ENCODE measurements around the gene DMAC2. TPM values are rescaled to one million over a fixed set of nuclear protein-coding genes. Genes with fewer than 3 reads are reported as not detected.

DMAC2 gene
- total and polyA plus RNA-seq, 2 experiments from 2014 or later, result 77.2 to 86.5 TPM

DNA sequence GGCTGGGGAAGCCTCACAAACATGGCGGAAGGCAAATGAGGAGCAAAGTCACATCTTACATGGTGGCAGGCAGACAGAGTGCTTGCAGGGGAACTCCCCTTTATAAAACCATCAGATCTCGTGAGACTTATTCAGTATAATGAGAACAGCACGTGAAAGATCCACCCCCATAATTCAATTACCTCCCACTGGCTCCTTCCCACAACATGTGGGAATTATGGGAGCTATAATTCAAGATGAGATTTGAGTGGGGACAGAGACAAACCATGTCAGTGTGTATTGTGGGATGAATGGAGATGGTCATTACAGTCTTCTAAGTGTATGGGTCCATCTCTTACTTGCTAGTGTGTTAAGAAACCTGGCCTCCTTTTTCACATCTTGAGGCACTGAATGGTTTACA lies 37.7 kb downstream of the DMAC2 start:
- H3K27ac ChIP-seq (ENCODE audit: low read depth), result no peak overlapping the region
- Mint-ChIP-seq H3K4me3 (no peak overlapping the region), H3K9me3 (no peaks in the 10 kb centered on the region), H3K36me3 (ENCODE audit: low read depth) (peaks cover 3% of the 10 kb centered on the region; the same call in 2 of the 3 replicates), H3K4me1 (peaks cover 11% of the 10 kb centered on the region), H3K27me3 (ENCODE audit: insufficient read depth, low read depth, poor library complexity) (peaks cover 4% of the 10 kb centered on the region), H3K27ac (no peak overlapping the region)
- no peak overlapping the region for H2AFZ ChIP-seq
- H3K36me3 ChIP-seq (ENCODE audit: insufficient read depth), result no peaks in the 10 kb centered on the region
- H3K4me2 ChIP-seq, result no peak overlapping the region
- H3K27me3 ChIP-seq (ENCODE audit: insufficient read depth), result no peaks in the 10 kb centered on the region
- H3K79me2 ChIP-seq (replicated peaks; ENCODE audit: insufficient read depth), result peaks cover 16% of the 10 kb centered on the region
- H3K4me3 ChIP-seq, result no peak overlapping the region
- DNase-seq (ENCODE audit: low spot score), result no peak
- ATAC-seq, result no peak
- TF ChIP-seq EZH2 (IDR thresholded peaks at IDR 0.05; ENCODE audit: low read depth, unreplicated experiment), result no peak
- no peak for TF ChIP-seq NANOG (IDR thresholded peaks at IDR 0.05; ENCODE audit: borderline replicate concordance)
- 0 out of 2 replicates have a peak, but pooled peaks cover 5% of the 10 kb centered on the region for H3K4me1 ChIP-seq (ENCODE audit: insufficient read depth)
- no peaks in the 10 kb centered on the region for H3K9me2 ChIP-seq (ENCODE audit: insufficient read depth)
- no peaks in the 10 kb centered on the region for H3F3A ChIP-seq (replicated peaks; ENCODE audit: low read depth)
- H4K20me1 ChIP-seq (replicated peaks; ENCODE audit: insufficient read depth), result peaks cover 3% of the 10 kb centered on the region

- no peaks in the 10 kb centered on the region for H3K9me2 ChIP-seq (ENCODE audit: insufficient read depth)
- H3K79me2 ChIP-seq (replicated peaks; ENCODE audit: insufficient read depth), result peaks cover 20% of the 10 kb centered on the region
- no peaks in the 10 kb centered on the region for H3F3A ChIP-seq (replicated peaks; ENCODE audit: low read depth)
- Mint-ChIP-seq H3K36me3 (ENCODE audit: low read depth) (peaks cover 3% of the 10 kb centered on the region), H3K4me3 (no peak overlapping the region), H3K4me1 (peaks cover 10% of the 10 kb centered on the region), H3K9me3 (no peaks in the 10 kb centered on the region), H3K27ac (no peak overlapping the region), H3K27me3 (ENCODE audit: insufficient read depth, low read depth, poor library complexity) (peaks cover 5% of the 10 kb centered on the region)
- no peaks in the 10 kb centered on the region for H3K27me3 ChIP-seq (ENCODE audit: insufficient read depth)
- ATAC-seq (no peak), DNase-seq (ENCODE audit: low spot score) (no peak)
- H3K4me1 ChIP-seq (ENCODE audit: insufficient read depth), result peaks cover 5% of the 10 kb centered on the region; the same call in 1 of the 2 replicates
- H3K4me2 ChIP-seq, result no peak overlapping the region
- peaks cover 3% of the 10 kb centered on the region for H4K20me1 ChIP-seq (replicated peaks; ENCODE audit: insufficient read depth)
- no peaks in the 10 kb centered on the region for H3K36me3 ChIP-seq (ENCODE audit: insufficient read depth)
- no peak overlapping the region for H3K27ac ChIP-seq (ENCODE audit: low read depth)
- no peak overlapping the region for H2AFZ ChIP-seq
- no peak overlapping the region for H3K4me3 ChIP-seq
- TF ChIP-seq POLR2AphosphoS5 (IDR thresholded peaks at IDR 0.05; ENCODE audit: low read depth), result no peak
- no peak for TF ChIP-seq ZNF462 (CRISPR knock-in tag; IDR thresholded peaks at IDR 0.05)
- TF ChIP-seq STAT1 (IDR thresholded peaks at IDR 0.05; ENCODE audit: unreplicated experiment), result no peak
- TF ChIP-seq ZNF114 (CRISPR knock-in tag; IDR thresholded peaks at IDR 0.05), result no peak
- TF ChIP-seq JUNB (IDR thresholded peaks at IDR 0.05; ENCODE audit: unreplicated experiment), result no peak
- TF ChIP-seq, protein P1, sequence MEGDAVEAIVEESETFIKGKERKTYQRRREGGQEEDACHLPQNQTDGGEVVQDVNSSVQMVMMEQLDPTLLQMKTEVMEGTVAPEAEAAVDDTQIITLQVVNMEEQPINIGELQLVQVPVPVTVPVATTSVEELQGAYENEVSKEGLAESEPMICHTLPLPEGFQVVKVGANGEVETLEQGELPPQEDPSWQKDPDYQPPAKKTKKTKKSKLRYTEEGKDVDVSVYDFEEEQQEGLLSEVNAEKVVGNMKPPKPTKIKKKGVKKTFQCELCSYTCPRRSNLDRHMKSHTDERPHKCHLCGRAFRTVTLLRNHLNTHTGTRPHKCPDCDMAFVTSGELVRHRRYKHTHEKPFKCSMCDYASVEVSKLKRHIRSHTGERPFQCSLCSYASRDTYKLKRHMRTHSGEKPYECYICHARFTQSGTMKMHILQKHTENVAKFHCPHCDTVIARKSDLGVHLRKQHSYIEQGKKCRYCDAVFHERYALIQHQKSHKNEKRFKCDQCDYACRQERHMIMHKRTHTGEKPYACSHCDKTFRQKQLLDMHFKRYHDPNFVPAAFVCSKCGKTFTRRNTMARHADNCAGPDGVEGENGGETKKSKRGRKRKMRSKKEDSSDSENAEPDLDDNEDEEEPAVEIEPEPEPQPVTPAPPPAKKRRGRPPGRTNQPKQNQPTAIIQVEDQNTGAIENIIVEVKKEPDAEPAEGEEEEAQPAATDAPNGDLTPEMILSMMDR (conservative IDR thresholded peaks at IDR 0.05; ENCODE audit: low read depth in 2 of 2), result no peak
- TF ChIP-seq, protein P2, sequence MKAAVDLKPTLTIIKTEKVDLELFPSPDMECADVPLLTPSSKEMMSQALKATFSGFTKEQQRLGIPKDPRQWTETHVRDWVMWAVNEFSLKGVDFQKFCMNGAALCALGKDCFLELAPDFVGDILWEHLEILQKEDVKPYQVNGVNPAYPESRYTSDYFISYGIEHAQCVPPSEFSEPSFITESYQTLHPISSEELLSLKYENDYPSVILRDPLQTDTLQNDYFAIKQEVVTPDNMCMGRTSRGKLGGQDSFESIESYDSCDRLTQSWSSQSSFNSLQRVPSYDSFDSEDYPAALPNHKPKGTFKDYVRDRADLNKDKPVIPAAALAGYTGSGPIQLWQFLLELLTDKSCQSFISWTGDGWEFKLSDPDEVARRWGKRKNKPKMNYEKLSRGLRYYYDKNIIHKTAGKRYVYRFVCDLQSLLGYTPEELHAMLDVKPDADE (IDR thresholded peaks at IDR 0.05), result no peak
- no peak for TF ChIP-seq ZNF331 (CRISPR knock-in tag; IDR thresholded peaks at IDR 0.05; ENCODE audit: low read depth)
- no peak for TF ChIP-seq NANOG (IDR thresholded peaks at IDR 0.05; ENCODE audit: borderline replicate concordance)
- no peak for TF ChIP-seq EZH2 (IDR thresholded peaks at IDR 0.05; ENCODE audit: low read depth, unreplicated experiment)
- TF ChIP-seq EZH2phosphoT487 (IDR thresholded peaks at IDR 0.05; ENCODE audit: unreplicated experiment), result no peak
These were observed 38.2 kb downstream of the DMAC2 start for GRCh38 chr19:41401483-41401882.
